GM10847 (cell line): Measurements from ENCODE around the gene TMCC3.

Source experiments
- POLR2A ChIP-seq: IDR thresholded peaks from 2 replicates; pipeline ENCODE4 v1.6.1; 2011; ENCODE audit not compliant: insufficient read length; ENCODE audit errors: extremely low read depth

The TMCC3 gene

DNA sequence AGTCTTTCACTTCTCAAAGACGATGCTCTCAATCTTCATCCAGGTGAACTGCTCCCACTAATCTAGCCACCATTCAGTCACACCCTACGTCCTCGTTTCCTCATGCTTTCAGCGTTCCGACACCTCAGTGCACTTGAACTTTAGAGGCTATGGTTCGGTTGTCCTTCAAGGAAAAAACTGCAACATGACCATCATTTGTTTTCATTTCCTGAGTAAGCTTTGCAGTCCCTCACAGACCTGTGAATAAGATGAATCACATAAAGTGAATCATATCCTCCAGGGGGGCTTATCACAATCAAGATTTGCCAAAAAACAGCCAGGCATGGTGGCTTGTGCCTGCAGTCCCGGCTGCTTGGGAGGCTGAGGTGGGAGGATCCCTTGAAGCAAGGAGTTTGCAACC is 80.2 kb downstream of the TMCC3 start:
- TF ChIP-seq POLR2A: no peak

DNA sequence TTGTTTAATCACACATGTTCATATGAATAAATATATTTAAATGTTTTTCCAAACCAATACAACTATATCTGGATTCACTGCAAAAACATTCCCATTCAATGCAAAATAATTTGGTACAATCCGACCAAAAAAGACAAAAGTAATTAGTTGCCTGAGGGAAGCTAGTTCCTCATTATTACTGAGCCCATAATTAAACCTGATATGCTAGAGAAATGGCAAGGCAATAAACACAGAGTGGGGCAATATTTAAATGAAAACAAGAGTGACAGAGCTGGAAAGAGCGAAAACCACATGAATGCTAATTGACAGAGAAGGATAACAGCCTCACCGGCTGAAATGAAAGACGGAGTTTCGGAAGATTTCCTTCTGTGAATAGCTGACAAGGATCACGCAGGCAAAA is 82.6 kb downstream of the TMCC3 start:
- TF ChIP-seq POLR2A: no peak

DNA sequence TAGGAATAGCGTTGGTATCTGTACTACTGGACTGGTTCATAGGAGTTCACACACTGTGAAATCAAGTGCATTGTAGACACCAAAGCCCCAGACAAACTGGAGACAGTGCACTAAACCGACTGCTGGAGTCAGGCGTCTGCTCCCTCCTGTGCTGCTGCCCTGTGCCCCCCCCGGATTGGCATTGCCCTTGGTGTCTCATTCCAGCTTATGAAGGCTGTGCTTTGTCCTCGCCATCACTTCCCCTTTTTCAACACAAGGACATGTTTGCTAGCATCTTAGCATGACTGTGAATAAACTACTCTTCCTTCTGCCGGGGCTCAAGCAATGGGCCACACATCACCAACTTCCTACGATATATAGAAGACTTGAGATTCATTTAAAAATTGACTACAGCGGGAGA is 84.0 kb downstream of the TMCC3 start:
- TF ChIP-seq POLR2A: no peak

DNA sequence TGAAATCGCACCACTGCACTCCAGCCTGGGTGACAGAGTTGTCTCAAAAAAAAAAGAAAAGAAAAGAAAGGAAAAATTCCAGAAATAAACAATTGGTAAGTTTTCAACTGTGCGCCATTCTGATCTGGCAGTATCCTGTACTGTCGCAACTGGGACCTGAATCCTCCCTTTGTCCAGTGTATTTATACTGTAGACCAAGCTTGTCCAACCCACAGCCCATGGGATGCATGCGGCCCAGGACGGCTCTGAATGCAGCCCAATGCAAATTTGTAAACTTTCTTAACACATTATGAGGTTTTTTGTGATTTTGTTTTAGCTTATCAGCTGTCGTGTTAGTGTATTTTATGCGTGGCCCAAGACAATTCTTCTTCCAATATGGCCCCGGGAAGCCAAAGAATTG is 84.7 kb downstream of the TMCC3 start:
- TF ChIP-seq POLR2A: no peak

DNA sequence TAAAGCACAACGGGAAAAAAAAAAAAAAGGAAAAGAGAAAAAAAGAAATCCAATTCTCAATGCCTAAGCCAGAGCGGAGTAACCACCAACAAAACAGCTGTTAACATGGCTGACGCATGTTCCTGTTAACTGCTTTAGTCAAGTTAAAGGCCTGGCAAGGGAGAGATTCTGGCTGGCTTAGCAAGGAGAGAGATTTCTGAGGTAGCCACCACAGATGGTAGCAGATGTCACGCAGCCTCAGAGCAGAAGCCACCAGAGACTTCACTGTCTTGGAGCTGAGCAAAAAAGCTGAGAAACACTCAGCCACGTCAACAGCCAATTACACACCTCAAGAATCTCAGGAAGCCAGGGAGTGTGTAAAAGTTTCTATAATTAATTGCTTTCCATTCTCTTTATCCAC is 87.1 kb downstream of the TMCC3 start:
- no peak for TF ChIP-seq POLR2A

DNA sequence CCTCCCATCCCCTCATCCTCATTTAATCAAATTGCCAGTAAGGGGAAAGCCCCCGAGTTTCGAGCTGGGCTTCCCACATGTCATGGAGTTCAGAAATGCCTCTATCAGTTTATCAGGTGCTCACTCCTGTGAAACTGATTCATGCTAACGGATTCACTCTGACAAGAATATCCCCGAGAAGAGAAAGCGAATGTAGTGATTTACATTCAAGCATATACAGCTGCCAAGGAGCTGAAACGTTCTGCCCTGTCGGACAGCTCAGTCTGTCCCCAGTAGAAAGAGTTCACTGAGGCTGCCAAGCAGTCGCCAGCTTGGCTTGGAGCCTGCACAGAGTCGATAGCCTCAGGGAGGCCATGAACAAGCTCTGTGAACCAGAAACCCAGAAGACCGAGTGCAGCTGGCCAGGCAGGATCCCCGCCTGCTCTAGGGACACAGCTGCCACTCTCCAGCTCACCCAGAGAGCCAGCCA is 88.4 kb downstream of the TMCC3 start:
- TF ChIP-seq POLR2A: no peak

DNA sequence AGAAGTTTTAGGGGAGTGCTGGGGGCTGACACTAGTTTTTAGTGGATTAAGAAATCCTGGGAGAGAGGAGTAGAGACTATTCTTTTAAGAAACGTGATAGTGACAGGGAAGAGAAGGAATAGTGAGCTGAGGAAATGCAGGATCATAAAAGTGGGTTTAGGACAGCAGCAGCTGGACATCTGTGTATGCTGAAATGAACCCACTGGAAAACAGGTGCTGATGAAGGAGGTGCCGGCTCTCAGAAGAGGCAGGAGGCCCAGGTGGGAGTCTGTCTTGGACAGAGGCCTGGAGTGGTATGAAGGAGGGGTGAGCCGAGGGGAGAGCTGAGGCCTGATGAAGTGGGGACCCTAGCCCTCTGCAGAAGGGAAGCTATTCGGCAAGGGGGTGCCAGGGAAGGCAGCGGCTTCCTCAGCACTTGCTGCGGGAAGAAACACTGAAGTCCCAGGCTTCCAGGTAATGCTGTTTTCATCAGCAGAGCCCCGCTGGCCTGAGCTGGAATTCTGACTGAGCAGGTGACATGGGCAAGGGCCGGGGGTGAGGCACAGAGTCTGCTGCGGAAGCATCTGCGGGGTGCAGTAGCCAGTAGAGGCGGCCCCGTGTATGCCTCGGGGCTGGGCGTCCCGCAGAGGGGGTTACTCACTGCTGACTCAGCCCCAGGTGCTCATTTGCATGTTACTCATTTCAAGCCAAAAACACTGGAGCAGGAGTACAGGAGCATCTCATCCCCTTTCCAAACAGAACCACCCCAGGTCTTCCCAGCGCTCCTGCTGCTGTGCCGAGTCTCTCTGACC is 89.7 kb downstream of the TMCC3 start:
- TF ChIP-seq POLR2A: no peak

DNA sequence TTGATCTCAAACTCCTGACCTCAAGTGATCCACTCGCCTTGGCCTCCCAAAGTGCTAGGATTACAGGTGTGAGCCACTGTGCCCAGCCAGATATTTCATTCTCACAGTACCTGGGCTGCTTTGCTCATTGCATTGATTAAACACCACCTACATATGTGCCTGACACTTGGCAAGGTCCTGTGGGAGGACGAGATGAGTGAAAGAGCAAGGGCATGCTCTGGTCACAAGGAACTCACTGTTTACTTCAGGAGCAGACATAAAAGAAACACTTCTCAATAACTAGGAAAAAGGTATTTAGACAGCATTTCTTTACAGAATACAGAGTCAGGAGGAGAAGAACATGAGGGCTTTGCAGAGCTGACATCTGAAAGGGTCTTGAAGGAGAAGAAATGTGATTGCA is 91.7 kb downstream of the TMCC3 start:
- TF ChIP-seq POLR2A: no peak

DNA sequence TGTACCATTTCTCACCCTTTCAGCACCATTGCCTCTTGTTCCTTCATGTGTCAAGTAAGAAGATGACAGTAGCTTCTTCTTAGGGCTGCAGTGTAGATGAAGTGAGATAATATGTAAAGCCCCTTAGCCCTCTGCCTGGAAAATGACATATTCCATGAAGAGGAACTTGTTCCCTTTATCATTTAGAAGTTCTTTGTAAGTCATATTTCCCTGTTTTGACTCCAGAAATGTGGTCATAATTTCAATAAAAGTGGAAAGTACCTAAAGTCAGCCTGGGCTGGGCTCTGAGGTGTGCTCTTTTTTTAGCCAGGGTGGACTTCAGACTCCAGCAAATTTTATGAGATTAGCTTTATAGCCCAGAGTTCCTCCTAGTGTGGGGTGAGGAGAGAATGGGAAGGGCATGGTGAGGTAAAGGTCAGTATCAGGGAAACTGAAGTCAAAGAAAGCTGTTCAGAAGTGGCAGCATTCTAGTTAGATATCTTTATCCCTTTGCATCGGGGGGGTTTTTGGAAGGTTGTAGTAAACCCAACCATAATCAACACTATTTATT is 92.5 kb downstream of the TMCC3 start:
- TF ChIP-seq POLR2A: no peak

DNA sequence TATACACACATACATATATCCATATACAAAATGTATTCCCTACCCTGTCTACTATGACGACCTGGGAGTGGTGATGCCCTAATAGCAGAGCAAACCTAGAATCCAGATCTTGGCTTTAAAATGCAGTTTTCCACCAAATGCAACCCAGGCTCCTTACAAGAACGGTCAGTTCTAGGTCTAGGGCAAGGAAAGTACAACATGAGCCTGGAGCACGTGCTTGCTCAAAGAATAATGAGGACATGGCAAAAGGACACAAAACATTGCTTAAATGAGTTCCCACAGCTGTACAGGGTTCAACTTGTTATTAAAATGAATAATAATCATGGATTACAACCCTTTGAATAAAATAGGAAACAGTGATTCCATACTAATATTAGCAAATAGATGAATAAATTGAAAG is 94.7 kb downstream of the TMCC3 start:
- TF ChIP-seq POLR2A: no peak

DNA sequence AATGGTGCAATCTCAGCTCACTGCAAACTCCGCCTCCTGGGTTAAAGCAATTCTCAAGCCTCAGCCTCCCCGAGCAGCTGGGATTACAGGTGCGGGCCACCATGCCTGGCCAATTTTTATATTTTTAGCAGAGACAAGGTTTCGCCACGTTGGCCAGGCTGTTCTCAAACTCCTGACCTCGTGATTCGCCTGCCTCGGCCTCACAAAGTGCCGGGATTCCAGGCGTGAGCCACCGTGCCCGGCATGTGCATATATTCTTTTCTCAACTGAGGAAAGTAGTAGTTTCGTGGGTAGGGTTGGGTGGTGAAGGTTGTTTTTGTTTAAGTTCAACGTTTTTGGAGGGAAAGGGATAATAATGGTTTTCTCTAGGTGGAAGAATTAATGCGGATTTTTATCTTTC is 96.5 kb downstream of the TMCC3 start:
- TF ChIP-seq POLR2A: no peak

DNA sequence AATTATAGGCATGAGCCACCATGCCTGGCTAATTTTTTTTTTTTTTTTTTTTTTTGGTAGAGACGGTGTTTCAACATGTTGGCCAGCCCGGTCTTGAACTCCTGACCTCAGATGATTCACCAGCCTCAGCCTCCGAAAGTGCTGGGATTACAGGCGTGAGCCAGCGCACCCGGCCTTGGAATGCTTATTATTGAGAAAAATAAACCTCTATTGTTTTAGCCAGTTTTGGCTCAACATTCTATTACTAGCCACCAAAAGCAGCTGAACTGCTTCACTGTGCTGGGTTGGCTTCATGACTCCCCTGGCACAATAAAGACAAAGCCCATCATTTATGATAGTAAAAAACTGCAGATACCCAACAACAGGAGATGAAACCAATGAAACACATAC is 97.2 kb downstream of the TMCC3 start:
- no peak for TF ChIP-seq POLR2A

DNA sequence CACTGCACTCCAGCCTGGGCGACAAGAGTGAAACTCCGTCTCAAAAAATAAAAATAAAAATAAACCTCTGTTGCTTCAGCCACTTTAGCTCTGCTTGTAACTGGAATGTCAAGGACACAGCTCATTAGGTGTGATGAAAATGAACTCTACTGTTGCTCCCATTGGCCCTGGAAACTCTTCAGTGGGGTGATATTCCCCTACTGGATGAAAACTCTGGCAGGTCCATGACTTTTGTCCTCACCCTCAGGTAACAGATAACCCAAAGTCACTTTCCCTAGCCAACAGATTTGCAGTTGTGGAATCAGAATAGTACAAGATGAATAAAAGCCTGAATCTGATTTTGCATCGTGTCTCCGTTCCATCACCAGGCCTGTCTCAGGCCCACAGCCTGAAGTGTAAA is 98.5 kb downstream of the TMCC3 start:
- no peak for TF ChIP-seq POLR2A

DNA sequence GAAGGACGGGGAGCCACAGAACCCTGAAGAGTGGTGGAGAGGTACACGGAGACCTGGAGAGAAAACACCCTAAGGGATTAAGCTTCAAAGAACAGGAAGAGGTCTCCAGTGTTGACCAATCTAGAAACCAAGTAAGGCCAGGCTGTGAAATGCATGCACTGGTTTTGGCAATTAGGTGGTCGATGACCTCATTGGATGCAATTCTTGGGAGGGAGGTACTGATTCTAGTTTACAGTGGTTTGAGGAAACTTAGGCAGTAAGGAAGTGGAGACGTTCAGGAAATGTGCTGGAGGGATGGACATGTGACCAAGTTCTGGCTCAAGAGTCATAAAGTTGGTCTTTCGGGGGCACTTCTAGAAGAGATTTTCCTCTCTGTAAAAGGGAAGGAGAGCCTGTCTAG is 99.4 kb downstream of the TMCC3 start:
- TF ChIP-seq POLR2A: no peak

DNA sequence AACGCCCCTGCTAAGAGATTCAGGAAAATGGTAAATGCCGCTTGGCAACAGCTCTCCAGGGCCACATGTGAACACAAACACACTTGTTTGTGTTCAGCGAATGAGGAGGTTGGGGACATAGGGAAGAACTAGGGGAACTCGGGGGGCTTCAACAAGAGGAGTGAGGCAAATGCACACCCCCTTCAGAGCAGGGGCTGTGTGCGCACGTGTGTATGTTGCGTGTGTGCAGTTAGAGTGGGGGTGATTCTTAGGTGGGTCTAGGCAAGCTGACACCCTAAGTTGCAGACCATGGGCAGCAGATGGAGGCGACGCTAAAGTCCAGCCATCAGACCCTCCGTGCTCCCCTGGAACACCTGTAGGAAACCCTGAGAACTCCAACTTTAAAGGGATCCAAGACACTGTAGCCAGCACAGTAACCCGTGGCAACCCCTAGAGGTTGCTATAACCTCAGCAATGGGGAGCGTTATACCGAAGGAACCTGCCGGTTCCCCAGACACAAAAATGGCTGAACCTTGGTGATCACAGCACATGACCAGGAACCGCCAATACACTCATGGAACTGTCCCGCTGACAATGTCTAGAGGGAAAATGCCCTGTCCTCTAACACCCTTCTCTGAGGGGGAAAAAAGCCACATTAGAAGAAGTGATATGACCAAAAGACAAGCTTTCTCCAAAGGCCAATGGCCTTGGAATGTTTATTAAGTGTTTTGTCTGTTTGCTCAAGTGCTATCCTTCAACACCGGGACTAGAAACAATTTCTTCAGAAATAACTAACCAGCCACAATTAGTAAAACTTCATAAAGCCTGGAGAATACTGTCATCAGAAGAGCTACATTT is 104.2 kb downstream of the TMCC3 start:
- TF ChIP-seq POLR2A: no peak

DNA sequence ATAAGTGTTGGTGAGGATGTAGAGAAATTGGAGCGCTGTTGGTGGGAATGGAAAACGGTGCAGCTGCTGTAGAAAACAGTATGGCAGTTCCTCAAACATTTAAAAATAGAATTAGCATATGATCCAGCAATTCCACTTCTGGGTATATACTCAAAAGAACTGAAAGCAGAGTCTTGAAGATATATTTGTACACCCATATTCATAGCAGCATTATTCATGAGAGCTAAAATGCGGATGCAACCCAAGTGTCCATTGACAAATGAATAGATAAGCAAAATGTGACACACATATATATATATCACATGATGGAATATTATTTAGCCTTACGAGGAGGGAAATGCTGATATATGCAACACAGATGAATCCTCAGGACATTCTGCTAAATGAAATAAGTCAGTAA is 106.0 kb downstream of the TMCC3 start:
- no peak for TF ChIP-seq POLR2A

DNA sequence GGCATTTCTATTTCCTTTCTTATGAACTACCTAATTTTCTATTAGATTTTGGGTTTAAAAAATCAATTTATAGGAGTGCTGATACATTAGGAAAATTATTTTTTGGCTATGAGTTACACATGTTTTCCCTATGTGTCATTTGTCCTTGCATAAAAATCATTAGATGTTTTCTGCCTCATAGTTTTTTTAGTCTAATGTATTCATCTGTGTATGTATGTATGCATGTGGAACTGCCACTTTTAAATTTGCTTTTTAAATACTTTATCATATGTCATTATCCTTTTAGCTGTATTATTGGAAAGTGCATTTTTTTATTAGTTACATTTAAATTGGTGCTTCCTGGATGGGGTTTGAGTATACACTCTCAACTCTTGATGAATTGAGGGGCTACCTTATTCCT is 112.0 kb downstream of the TMCC3 start:
- TF ChIP-seq POLR2A: no peak
